ENCODE results near the gene ANKIB1.
"Not testable (repeated sequence)": the region's sequence is repeated elsewhere in the genome, so short reads cannot be mapped to it uniquely, and the experiment has no call there.

DNA sequence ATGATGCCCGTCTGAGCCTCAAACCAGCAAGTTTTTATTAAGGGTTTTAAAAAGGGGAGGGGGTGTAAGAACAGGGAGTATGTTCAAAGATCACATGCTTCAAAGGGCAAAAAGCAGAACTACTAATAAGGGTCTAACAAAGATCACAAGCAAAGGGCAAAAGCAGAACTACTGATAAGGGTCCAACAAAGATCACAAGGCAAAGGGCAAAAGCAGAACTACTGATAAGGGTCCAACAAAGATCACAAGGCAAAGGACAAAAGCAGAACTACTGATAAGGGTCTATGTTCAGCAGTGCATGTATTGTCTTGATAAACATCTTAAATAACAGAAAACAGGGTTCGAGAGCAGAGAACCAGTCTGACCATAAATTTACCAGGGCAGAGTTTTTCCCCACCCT, 196.9 kb downstream of the ANKIB1 start:
- TF ChIP-seq, protein P1, sequence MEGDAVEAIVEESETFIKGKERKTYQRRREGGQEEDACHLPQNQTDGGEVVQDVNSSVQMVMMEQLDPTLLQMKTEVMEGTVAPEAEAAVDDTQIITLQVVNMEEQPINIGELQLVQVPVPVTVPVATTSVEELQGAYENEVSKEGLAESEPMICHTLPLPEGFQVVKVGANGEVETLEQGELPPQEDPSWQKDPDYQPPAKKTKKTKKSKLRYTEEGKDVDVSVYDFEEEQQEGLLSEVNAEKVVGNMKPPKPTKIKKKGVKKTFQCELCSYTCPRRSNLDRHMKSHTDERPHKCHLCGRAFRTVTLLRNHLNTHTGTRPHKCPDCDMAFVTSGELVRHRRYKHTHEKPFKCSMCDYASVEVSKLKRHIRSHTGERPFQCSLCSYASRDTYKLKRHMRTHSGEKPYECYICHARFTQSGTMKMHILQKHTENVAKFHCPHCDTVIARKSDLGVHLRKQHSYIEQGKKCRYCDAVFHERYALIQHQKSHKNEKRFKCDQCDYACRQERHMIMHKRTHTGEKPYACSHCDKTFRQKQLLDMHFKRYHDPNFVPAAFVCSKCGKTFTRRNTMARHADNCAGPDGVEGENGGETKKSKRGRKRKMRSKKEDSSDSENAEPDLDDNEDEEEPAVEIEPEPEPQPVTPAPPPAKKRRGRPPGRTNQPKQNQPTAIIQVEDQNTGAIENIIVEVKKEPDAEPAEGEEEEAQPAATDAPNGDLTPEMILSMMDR (IDR thresholded peaks at IDR 0.05) = not testable (repeated sequence)
- TF ChIP-seq EZH2 (IDR thresholded peaks at IDR 0.05; ENCODE audit: borderline replicate concordance, insufficient read depth, low read depth, low read length, poor library complexity, severe bottlenecking) = not testable (repeated sequence)
